ENCODE results near the gene COX8A. TPM values are rescaled to one million over a fixed set of nuclear protein-coding genes. Genes with fewer than 3 reads are reported as not detected.

The COX8A gene
- total RNA-seq, 1 donor from 2014 or later, result 920 TPM

DNA sequence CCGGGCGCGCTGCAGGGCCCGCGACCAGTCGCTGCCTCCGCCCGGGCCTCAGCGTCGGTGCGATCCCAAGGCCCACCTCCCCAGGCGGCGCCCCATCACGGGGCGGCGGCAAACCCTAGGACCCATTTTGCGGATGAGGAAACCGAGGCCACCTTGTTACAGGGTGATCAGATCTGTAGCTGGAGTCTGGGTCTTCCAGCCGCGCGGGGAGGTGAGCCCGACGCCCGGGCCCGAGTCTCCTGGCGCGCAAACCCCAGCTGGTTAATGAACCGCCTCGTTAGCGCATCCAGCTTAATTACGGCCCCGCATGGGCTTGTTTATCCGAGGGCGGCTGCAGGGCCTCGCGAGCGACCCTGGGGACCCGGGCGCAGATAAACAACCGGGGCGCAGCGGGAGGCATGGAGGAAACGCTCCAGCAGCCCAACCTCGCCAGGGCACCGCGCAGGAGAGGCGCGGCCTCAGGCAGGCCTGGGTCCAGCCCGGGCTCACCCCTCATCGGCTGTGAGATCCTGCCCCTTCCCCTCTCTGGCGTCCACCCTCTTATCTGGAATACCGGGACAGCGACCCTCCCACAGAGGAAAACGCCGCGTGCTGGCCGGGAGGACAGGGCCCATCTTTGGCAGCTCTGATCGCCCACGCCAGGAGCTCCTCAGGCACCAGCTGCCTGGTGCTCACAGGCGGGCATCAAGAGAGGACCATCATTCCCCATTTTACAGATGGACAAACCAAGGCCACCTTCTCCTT is 26.5 kb downstream of the COX8A start:
- H3K27me3 ChIP-seq (ENCODE audit: low read depth), result no peaks in the 10 kb centered on the region
- no peak for TF ChIP-seq CTCF (IDR thresholded peaks at IDR 0.05; ENCODE audit: borderline replicate concordance)
- intact Hi-C loops (cut with micrococcal nuclease), result loop anchor here (5.0 kb wide), 1 partner anchor 146 kb away; no protein-coding TSS in a partner anchor
- H3K4me3 ChIP-seq, result peak overlapping the region; percentile 59
- peaks cover 27% of the 10 kb centered on the region for H3K36me3 ChIP-seq
- peaks cover 52% of the 10 kb centered on the region for H3K4me1 ChIP-seq
- DNase-seq, result no peak
- no peak overlapping the region for H3K27ac ChIP-seq (replicated peaks)
- H3K9me3 ChIP-seq (replicated peaks), result no peaks in the 10 kb centered on the region

DNA sequence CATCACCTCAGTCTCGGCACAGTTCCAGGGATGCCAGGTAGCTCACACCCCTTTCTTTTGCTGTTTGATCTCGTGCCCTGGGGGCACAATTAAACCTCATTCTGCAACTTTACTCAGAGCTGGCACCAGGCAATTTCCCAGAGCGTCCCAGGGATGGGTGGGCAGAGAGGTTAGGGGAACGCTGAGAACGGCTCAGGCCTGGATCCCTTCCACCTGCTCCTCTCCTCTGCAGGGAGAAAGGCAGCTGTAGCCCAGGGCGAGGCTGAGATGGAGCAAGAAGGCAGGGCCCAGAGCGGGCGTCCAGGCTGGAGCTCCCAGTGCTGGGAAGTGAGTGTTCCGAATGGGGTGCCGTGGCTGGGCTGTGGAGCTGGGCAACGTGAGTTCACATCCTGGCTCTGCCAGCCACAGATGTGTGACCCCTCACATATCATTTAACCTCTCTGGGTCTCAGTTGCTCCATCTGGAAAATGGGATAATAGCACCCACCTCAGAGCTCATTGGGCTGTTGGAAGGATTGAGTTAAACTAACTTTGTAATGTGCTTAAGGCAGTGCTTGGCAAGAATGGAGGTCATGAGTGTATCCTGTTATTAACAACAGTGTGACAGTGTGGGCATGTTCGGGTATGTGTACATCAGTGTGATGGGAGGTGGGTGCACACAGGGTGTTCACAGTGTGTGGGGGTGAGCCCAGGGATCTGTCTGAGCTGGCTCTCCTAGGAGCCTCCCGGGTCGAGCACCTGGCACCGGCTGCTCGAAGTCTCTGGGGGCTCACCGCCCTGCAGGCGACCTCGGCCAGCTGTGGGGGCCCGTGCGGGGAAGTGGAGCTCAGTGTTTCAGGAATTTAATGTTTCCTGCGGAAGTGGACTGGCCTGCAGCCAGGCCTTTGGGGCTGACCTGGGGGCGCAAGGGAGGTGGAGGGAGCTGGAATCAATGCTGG is 27.3 kb downstream of the COX8A start:
- no peaks in the 10 kb centered on the region for H3K27me3 ChIP-seq (ENCODE audit: low read depth)
- no peaks in the 10 kb centered on the region for H3K9me3 ChIP-seq (replicated peaks)
- peaks cover 53% of the 10 kb centered on the region for H3K4me1 ChIP-seq
- no peak for TF ChIP-seq CTCF (IDR thresholded peaks at IDR 0.05; ENCODE audit: borderline replicate concordance)
- DNase-seq, result peak; percentile 36
- H3K27ac ChIP-seq (replicated peaks), result peak overlapping the region; percentile 1
- intact Hi-C loops (cut with micrococcal nuclease), result loop anchor here (5.0 kb wide), 1 partner anchor 146 kb away; no protein-coding TSS in a partner anchor
- peak overlapping the region; percentile 59 for H3K4me3 ChIP-seq
- peaks cover 19% of the 10 kb centered on the region for H3K36me3 ChIP-seq

DNA sequence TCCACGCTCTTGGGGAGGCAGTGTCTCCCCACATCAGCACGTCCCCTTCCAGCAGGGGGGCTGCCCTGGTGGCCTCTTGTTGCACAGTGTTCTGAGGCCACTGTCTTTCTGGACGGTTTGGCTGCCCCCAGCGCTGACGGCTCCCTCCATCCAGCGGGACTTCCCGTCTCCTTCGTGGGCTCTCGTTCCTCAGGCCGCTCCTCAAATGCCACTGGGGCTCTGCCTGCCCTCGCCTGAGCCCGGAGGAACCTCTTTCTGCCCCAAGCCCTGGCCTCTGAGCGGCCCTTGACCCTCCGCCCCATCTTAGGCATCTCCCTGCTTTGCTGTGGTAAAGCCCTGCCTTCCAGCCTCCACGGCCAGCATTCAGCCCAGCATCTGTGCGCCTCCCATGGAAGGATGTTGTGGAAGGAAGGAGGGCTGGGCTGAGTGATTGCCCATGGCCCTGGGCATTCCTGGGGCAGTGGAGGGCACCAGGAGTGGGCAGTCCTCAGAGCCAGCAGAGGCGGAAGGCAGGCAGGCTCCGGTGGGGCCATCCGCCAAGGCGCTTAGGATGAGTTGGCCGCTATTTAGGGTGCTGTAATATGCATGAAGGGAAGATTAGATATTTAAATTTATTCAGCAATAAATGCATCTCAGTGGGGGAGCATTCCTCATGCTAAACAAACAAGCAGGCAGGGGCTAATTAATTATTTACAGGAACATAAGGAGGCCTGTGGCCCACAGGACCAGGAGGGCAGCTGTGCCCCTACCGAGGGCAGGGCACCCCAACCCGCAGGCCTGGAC is 29.6 kb downstream of the COX8A start:
- Histone ChIP-seq H3K4me3 (no peak overlapping the region), H3K36me3 (no peaks in the 10 kb centered on the region), H3K27ac (replicated peaks) (no peak overlapping the region), H3K27me3 (ENCODE audit: low read depth) (no peaks in the 10 kb centered on the region), H3K4me1 (peaks cover 64% of the 10 kb centered on the region), H3K9me3 (replicated peaks) (no peaks in the 10 kb centered on the region)
- no peak for DNase-seq
- intact Hi-C loops (cut with micrococcal nuclease), result loop anchor here (5.0 kb wide), 1 partner anchor 143 kb away; no protein-coding TSS in a partner anchor
- TF ChIP-seq CTCF (IDR thresholded peaks at IDR 0.05; ENCODE audit: borderline replicate concordance), result no peak

GRCh38 chr11:64004590-64004984 is 30.2 kb downstream of the COX8A start:
- intact Hi-C loops (cut with micrococcal nuclease), result loop anchor here (5.0 kb wide), 1 partner anchor 143 kb away; no protein-coding TSS in a partner anchor
- H3K4me1 ChIP-seq, result peaks cover 59% of the 10 kb centered on the region
- H3K36me3 ChIP-seq, result no peaks in the 10 kb centered on the region
- no peak overlapping the region for H3K4me3 ChIP-seq
- DNase-seq, result no peak
- H3K27ac ChIP-seq (replicated peaks), result no peak overlapping the region
- no peaks in the 10 kb centered on the region for H3K9me3 ChIP-seq (replicated peaks)
- TF ChIP-seq CTCF (IDR thresholded peaks at IDR 0.05; ENCODE audit: borderline replicate concordance), result no peak
- H3K27me3 ChIP-seq (ENCODE audit: low read depth), result no peaks in the 10 kb centered on the region

- intact Hi-C loops (cut with micrococcal nuclease), result no loop called here
These were observed 31.3 kb downstream of the COX8A start for GRCh38 chr11:64005691-64006090.

More at GRCh38 chr11:64005691-64006090, 31.3 kb downstream of the COX8A start:
- Histone ChIP-seq H3K36me3 (no peaks in the 10 kb centered on the region), H3K4me1 (peaks cover 48% of the 10 kb centered on the region), H3K4me3 (no peak overlapping the region), H3K9me3 (replicated peaks) (no peaks in the 10 kb centered on the region), H3K27ac (replicated peaks) (no peak overlapping the region), H3K27me3 (ENCODE audit: low read depth) (no peaks in the 10 kb centered on the region)
- no peak for DNase-seq
- TF ChIP-seq CTCF (IDR thresholded peaks at IDR 0.05; ENCODE audit: borderline replicate concordance), result no peak
